SU-DHL-6 (cell line): ENCODE results near the gene TIMM23B.
"Not testable (repeated sequence)": the region's sequence is repeated elsewhere in the genome, so short reads cannot be mapped to it uniquely, and the experiment has no call there.

Source experiments
- H2AFZ ChIP-seq: fragments of 200-600 bp; sonication (generic); 2 replicates; pipeline ENCODE4 v1.6.1; 2014; ENCODE audit warnings: low read depth, mild to moderate bottlenecking, moderate library complexity, mixed read lengths, antibody characterized with exemption, low read length; ENCODE audit not compliant: severe bottlenecking
- H3F3A ChIP-seq: fragments of 200-600 bp; shearing (Covaris generic); 2 replicates; pipeline ENCODE4 v1.6.0; 2016; ENCODE audit warnings: antibody characterized with exemption, mild to moderate bottlenecking; ENCODE audit not compliant: insufficient read depth
- H3K27ac ChIP-seq: fragments of 200-600 bp; sonication (generic); 2 replicates; pipeline ENCODE4 v1.5.1; 2016; ENCODE audit warnings: low read depth, mild to moderate bottlenecking, low read length, moderate library complexity, mixed read lengths
- H3K27me3 ChIP-seq: fragments of 200-600 bp; sonication (generic), shearing (Covaris generic); 2 replicates; pipeline ENCODE4 v1.6.0; 2014; ENCODE audit warnings: mild to moderate bottlenecking, low read length
- H3K36me3 ChIP-seq: fragments of 200-600 bp; sonication (generic); 2 replicates; pipeline ENCODE4 v1.6.1; 2014; ENCODE audit warnings: mild to moderate bottlenecking, low read length, mixed read lengths
- H3K4me2 ChIP-seq: fragments of 300-600, 200-600 bp; shearing (Covaris generic), sonication (generic); 2 replicates; pipeline ENCODE4 v1.6.0; 2014; ENCODE audit warnings: low read length, low read depth, mild to moderate bottlenecking; ENCODE audit not compliant: poor library complexity, severe bottlenecking
- H3K4me3 ChIP-seq: fragments of 200-600 bp; sonication (generic); 2 replicates; pipeline ENCODE4 v1.5.1; 2014; ENCODE audit warnings: antibody characterized with exemption, low read length, mild to moderate bottlenecking, mixed read lengths; ENCODE audit not compliant: insufficient read depth, poor library complexity, severe bottlenecking
- H3K79me2 ChIP-seq: fragments of 200-600 bp; sonication (generic); 2 replicates; pipeline ENCODE4 v1.6.1; 2014; ENCODE audit warnings: mild to moderate bottlenecking, low read length, moderate library complexity; ENCODE audit not compliant: insufficient read depth
- H3K9ac ChIP-seq: fragments of 200-600 bp; sonication (generic); 2 replicates; pipeline ENCODE4 v1.7.0; 2014; ENCODE audit warnings: mild to moderate bottlenecking, low read length
- H3K9me2 ChIP-seq: fragments of 200-600 bp; sonication (generic); replicated peaks from 2 replicates; pipeline ENCODE4 v1.6.1; 2014; ENCODE audit warnings: low read length; ENCODE audit not compliant: insufficient read depth
- H3K9me3 ChIP-seq: fragments of 200-600 bp; sonication (generic); 2 replicates; pipeline ENCODE4 v1.6.1; 2014; ENCODE audit warnings: low read length, mixed read lengths; ENCODE audit not compliant: insufficient read depth
- H4K20me1 ChIP-seq: fragments of 200-600 bp; sonication (generic); 2 replicates; pipeline ENCODE4 v1.6.1; 2014; ENCODE audit warnings: low read depth, mild to moderate bottlenecking, antibody characterized with exemption, low read length, moderate library complexity, mixed read lengths

The TIMM23B gene

GRCh38 chr10:49941447-49942338 lies at the start of gene TIMM23B, which contains the start of gene PARG:
TIMM23B (plus strand) TSS chr10:49942053; CDS start chr10:49942195, 142 bp downstream.
PARG (minus strand) TSS chr10:49942027; CDS start chr10:49941725, 302 bp downstream.
- H3K4me2 ChIP-seq: peak within 1 kb of the TSS; percentile 76
- not testable (repeated sequence) for H3K27me3 ChIP-seq, H3K36me3 ChIP-seq, H4K20me1 ChIP-seq, H3K9me3 ChIP-seq, H3K9me2 ChIP-seq, H3F3A ChIP-seq
- peak within 1 kb of the TSS; percentile 26; the same call in 1 of the 2 replicates for H3K27ac ChIP-seq
- H2AFZ ChIP-seq: peak within 1 kb of the TSS; percentile 76
- peaks cover 56% of the 10 kb centered on the region for H3K79me2 ChIP-seq
- H3K9ac ChIP-seq: peak within 1 kb of the TSS; percentile 86
- peak within 1 kb of the TSS; percentile 78 for H3K4me3 ChIP-seq

GRCh38 chr10:49899999-49900398 lies 41.9 kb upstream of the TIMM23B start:
- H3K4me2 ChIP-seq, H3K79me2 ChIP-seq, H3K9ac ChIP-seq, H3F3A ChIP-seq, H4K20me1 ChIP-seq, H2AFZ ChIP-seq, H3K9me2 ChIP-seq, H3K4me3 ChIP-seq, H3K27ac ChIP-seq, H3K36me3 ChIP-seq, H3K9me3 ChIP-seq, H3K27me3 ChIP-seq: not testable (repeated sequence)

- not testable (repeated sequence) for H3K9me3 ChIP-seq, H3K27me3 ChIP-seq, H3F3A ChIP-seq, H3K9ac ChIP-seq, H2AFZ ChIP-seq, H3K79me2 ChIP-seq, H3K4me3 ChIP-seq, H3K4me2 ChIP-seq, H3K27ac ChIP-seq, H3K36me3 ChIP-seq, H3K9me2 ChIP-seq, H4K20me1 ChIP-seq
These were observed 41.4 kb upstream of the TIMM23B start for GRCh38 chr10:49900406-49900805.

- H3K79me2 ChIP-seq, H3K9ac ChIP-seq, H3K4me2 ChIP-seq, H3K36me3 ChIP-seq, H2AFZ ChIP-seq, H3F3A ChIP-seq, H3K4me3 ChIP-seq, H3K27me3 ChIP-seq, H3K9me3 ChIP-seq, H3K9me2 ChIP-seq, H3K27ac ChIP-seq, H4K20me1 ChIP-seq: not testable (repeated sequence)
These were observed 38.0 kb upstream of the TIMM23B start for GRCh38 chr10:49903829-49904228.

GRCh38 chr10:49908290-49909080 lies 33.4 kb upstream of the TIMM23B start:
- not testable (repeated sequence) for H3K27me3 ChIP-seq, H3K27ac ChIP-seq, H3K4me2 ChIP-seq, H3K4me3 ChIP-seq, H3K79me2 ChIP-seq, H3K9ac ChIP-seq, H3K9me3 ChIP-seq, H3K36me3 ChIP-seq, H2AFZ ChIP-seq, H4K20me1 ChIP-seq, H3F3A ChIP-seq, H3K9me2 ChIP-seq

- not testable (repeated sequence) for H3K9me3 ChIP-seq, H3K27me3 ChIP-seq, H4K20me1 ChIP-seq, H3K4me3 ChIP-seq, H3F3A ChIP-seq, H3K4me2 ChIP-seq, H2AFZ ChIP-seq, H3K9ac ChIP-seq, H3K79me2 ChIP-seq, H3K9me2 ChIP-seq, H3K36me3 ChIP-seq, H3K27ac ChIP-seq
These were observed 31.6 kb upstream of the TIMM23B start for GRCh38 chr10:49910295-49910694.

- not testable (repeated sequence) for H4K20me1 ChIP-seq, H3K4me2 ChIP-seq, H3K9me3 ChIP-seq, H3K79me2 ChIP-seq, H3F3A ChIP-seq, H3K27me3 ChIP-seq, H3K9ac ChIP-seq, H3K4me3 ChIP-seq, H3K27ac ChIP-seq, H3K9me2 ChIP-seq, H2AFZ ChIP-seq, H3K36me3 ChIP-seq
These were observed 25.4 kb upstream of the TIMM23B start for GRCh38 chr10:49916451-49916850.

GRCh38 chr10:49917927-49918326 lies 23.9 kb upstream of the TIMM23B start:
- H3K4me3 ChIP-seq, H3K4me2 ChIP-seq, H3K27ac ChIP-seq, H3K9me3 ChIP-seq, H2AFZ ChIP-seq, H4K20me1 ChIP-seq, H3K36me3 ChIP-seq, H3K27me3 ChIP-seq, H3K9ac ChIP-seq, H3F3A ChIP-seq, H3K9me2 ChIP-seq, H3K79me2 ChIP-seq: not testable (repeated sequence)
